GM18873 (cell line): Measurements from ENCODE around the gene RPS8.
A peak's percentile ranks its signal among the peaks of the same experiment; 100 is the strongest.
"Not testable (repeated sequence)": the region's sequence is repeated elsewhere in the genome, so short reads cannot be mapped to it uniquely, and the experiment has no call there.

ENCODE experiments used
- ATAC-seq: cut with Tn5 transposase; IDR thresholded peaks from one replicate; pipeline ENCODE4 v1.9.1; 2021; ENCODE audit warnings: mild to moderate bottlenecking, moderate library complexity, moderate number of reproducible peaks; ENCODE audit not compliant: unreplicated experiment, low FRiP score

The RPS8 gene

DNA sequence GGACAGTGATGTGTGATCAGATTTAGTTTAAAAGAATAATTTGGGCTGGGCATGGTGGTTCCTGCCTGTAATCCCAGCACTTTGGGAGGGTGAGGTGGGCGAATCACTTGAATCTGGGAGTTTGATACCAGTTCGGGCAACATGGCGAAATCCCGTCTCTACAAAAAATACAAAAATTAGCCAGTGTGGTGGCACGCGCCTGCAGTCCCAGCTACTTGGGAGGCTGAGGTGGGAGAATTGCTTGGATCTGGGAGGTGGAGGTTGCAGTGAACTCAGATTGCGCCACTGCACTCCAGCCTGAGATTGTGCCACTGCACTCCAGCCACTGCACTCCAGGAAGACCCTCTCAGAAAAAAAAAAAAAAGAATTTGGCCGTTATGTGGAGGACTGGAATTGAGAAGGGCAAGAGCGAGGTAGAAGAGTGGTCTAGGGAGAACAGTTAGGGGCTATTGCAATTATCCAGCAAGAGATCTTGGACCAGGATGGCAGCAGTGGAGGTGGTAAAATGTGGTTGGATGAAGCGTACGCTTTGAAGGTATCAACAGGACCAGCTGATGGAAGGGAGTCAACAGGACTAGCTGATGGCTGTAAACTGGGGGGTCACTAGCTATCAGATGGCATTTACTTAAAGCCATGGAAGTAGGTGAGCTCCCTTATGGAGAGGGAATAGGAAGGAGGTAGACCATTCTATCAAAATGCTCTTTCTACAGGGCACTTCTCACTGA is 42.6 kb downstream of the RPS8 start:
- ATAC-seq: no peak

DNA sequence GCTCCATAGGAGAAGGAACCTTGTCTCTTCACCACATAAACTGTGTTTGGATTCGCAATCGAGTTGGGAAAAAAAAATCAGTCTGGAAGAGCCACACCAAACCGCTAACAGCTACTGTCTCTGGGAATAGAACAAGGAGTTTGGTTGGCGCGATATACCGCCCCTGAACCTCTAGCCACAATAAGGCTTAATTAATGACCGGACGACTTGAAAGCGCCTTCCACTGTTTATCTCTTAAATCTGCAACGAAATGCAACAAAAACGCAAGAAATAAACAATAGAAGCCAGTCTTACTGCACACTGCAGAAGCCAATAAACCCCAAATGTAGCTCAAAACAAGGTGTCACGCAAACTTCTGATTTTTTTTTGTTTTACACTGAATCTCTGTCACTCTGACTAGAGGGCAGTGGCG is 43.9 kb downstream of the RPS8 start:
- no peak for ATAC-seq

GRCh38 chr1:44819608-44820327 is 44.4 kb downstream of the RPS8 start:
- ATAC-seq: peak; percentile 71

GRCh38 chr1:44820328-44821239 is 45.2 kb downstream of the RPS8 start:
- ATAC-seq: no peak

GRCh38 chr1:44821240-44821715 is 45.9 kb downstream of the RPS8 start:
- no peak for ATAC-seq

- no peak for ATAC-seq
Measured at GRCh38 chr1:44822131-44822701, 46.9 kb downstream of the RPS8 start.

- no peak for ATAC-seq
Measured at GRCh38 chr1:44822981-44823451, 47.7 kb downstream of the RPS8 start.

DNA sequence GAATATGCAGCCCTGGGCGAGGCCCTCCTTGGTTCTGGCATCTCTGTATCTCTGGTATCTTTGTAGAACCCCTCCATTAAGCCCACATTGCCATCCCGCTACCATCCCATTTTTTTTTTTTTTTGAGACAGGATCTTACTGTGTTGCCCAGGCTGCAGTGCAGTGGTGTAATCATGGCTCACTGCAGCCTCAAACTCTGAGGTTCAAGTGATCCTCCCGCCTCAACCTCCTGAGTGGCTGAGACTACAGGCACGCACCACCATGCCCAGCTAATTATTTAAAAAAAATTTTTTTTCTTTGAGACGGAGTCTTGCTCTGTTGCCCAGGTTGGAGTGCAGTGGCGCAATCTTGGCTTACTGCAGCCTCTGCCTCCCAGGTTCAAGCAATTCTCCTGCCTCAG is 49.1 kb downstream of the RPS8 start:
- ATAC-seq: not testable (repeated sequence)

DNA sequence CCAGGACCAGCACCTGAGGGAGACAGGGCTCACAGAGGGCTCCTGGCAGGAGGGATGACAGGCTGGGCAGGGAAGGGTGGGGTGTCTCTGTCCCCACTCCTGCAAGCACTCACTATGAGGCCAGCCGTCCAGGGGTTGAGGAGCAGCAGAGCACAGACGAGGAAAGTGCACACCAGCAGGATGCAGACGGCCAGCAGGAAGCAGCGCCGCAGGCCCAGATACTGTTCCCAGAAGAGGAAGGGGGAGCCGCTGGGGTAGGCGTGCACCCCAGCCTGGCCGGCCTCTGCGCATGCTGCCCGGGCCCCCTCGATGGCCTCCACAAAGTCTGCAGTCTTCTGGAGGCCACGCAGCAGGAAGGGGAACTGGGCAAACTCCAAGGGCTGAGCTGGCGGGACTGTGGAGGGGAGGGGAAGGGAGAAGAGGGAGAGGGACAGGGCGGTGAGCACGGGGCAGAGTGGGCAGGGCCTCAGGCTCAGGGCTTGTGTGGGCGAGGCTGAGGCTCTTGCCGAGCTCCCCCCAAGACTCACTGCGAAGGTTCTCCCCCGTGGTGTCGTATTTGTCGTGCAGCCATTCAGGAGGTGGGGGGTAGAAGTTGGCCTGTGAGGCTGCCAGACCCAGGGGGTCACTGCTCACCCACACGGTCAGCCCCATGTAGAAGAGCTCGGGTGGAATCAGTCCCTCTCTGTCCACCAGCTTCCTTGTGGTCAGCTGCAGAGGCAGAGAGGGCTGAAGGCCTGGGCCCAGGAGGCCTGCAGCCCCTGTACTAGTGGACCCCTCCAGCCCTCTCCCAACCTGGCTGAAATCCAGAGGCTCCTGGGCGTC is 51.2 kb downstream of the RPS8 start:
- ATAC-seq: no peak

DNA sequence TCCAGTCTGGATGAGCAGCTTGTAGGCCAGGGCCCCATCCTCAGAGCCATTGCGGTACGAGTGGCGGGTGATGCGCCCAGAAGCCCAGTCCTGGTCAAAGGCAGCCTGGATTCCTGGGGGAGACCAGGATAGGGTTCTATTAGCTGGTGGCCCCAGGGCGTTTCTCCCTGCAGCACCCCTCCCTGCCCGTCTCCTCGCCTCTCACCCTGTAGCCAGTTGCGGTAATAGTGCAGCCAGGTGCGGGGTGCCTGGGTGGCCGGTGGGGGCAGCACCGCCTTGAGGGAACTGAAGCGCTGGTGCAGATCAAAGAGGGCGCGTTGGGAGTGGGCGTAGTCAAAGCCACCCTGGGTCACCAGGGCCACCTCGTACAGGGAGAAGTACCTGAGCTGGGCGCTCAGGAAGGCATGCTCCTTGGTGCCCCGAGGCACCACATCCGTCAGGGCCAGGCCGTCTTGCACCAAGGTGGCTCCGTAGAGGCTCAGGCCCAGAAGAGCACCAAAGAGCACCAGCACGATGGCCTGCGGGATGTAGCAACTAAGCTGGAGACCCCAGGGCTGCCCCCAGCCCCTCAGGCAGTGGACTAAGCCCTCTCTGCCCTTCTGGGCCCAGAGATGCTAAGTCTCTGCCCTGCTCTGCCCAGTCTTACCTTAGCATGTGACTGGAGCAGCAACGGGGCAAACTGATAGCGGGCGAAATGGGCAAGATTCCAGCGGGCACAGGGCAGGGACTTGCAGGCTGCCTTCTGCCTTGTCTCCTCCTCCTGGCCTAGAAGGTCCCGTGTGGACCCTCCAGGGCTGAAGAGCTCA is 52.1 kb downstream of the RPS8 start:
- no peak for ATAC-seq

DNA sequence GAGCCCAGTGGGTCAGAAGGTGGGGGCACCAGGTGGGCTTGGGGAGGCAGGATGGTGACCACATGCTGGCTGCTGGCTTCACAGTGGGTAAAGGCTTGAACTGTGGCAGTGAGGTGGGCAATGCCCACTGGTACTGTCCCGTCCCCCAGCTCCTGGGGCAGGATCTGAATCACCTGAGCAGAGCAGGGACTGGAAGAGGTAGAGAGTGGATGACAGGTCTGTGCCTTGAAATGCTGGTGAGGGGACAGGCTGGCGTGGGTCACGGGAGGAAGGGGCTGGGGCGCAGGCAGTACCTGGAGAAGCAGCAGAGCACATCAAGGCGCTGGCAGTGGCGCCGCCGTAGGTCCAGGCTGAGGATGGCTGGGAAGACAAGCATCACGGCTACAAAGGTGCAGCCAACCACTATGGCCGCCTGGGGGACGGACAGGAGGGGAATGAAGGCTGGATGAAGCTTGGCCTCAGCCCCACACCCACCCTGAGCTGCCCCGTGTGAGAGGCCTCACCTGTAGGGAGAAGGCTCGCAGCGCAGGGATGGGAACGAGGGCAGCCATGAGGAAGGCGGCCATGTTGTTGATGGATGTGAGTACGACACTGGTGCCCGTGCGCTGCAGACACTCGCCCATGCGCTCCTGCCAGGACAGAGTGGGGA is 52.8 kb downstream of the RPS8 start:
- ATAC-seq: no peak
